OCI-LY7 (cell line): ENCODE results near the gene PDGFB. TPM values are rescaled to one million over a fixed set of nuclear protein-coding genes. Genes with fewer than 3 reads are reported as not detected.
A peak's percentile ranks its signal among the peaks of the same experiment; 100 is the strongest.

Experiments used
- BruUV-seq: library from RNA; stranded (reverse); fragments of 400-500 nt; replicated peaks from 2 replicates; lab custom pipeline; 2021; lab: Mats Ljungman, UMichigan
- CTCF ChIA-PET: fragments of 300-600 bp; sonication (Branson Sonifier 250); formaldehyde crosslinking; loops from one replicate; lab custom pipeline; 2022; ENCODE audit warnings: antibody characterized with exemption; ENCODE audit not compliant: unreplicated experiment; lab: Charles Lee
- POLR2A ChIA-PET: fragments of 300-600 bp; sonication (Branson Sonifier 250); formaldehyde crosslinking; loops from one replicate; lab custom pipeline; 2022; ENCODE audit warnings: antibody characterized with exemption; lab: Charles Lee
- DNase-seq: peaks from one replicate; pipeline ENCODE4 v3.0.0-alpha.2; 2015; ENCODE audit warnings: low spot score
- H2AFZ ChIP-seq: fragments of 200-600 bp; sonication (generic), shearing (Covaris generic); 2 replicates; pipeline ENCODE4 v1.6.1; 2014; ENCODE audit warnings: mild to moderate bottlenecking, antibody characterized with exemption, low read length, moderate library complexity
- H3K27ac ChIP-seq: fragments of 200-600 bp; sonication (generic); 2 replicates; pipeline ENCODE4 v1.5.1; 2014; ENCODE audit warnings: mixed run types, low read depth, mild to moderate bottlenecking, moderate library complexity, low read length, inconsistent platforms; ENCODE audit not compliant: poor library complexity, severe bottlenecking
- H3K36me3 ChIP-seq: fragments of 200-600 bp; sonication (generic); 2 replicates; pipeline ENCODE4 v1.6.1; 2014; ENCODE audit warnings: mild to moderate bottlenecking, antibody characterized with exemption, low read length, moderate library complexity, mixed read lengths; ENCODE audit not compliant: insufficient read depth
- H3K4me1 ChIP-seq: fragments of 200-600 bp; sonication (generic); 2 replicates; pipeline ENCODE4 v1.5.1; 2014; ENCODE audit warnings: mild to moderate bottlenecking, low read length; ENCODE audit not compliant: insufficient read depth, poor library complexity, severe bottlenecking
- H3K4me2 ChIP-seq: fragments of 200-600 bp; sonication (generic); 2 replicates; pipeline ENCODE4 v1.6.1; 2014; ENCODE audit warnings: mild to moderate bottlenecking, low read length
- H3K4me3 ChIP-seq: fragments of 200-600 bp; sonication (generic); 2 replicates; pipeline ENCODE4 v1.5.1; 2014; ENCODE audit warnings: mild to moderate bottlenecking, low read depth, low read length; ENCODE audit not compliant: poor library complexity, severe bottlenecking
- H3K79me2 ChIP-seq: fragments of 200-600 bp; sonication (generic); 2 replicates; pipeline ENCODE4 v1.6.1; 2016; ENCODE audit warnings: low read depth, mild to moderate bottlenecking, low read length, moderate library complexity, mixed read lengths; ENCODE audit not compliant: insufficient read depth
- H3K9me2 ChIP-seq: fragments of 200-600 bp; sonication (generic); 2 replicates; pipeline ENCODE4 v1.6.1; 2016; ENCODE audit warnings: mild to moderate bottlenecking, low read length, mixed read lengths; ENCODE audit not compliant: insufficient read depth
- H3K9me3 ChIP-seq: fragments of 200-600 bp; sonication (generic); 2 replicates; pipeline ENCODE4 v1.6.1; 2014; ENCODE audit warnings: mild to moderate bottlenecking, mixed run types, low read length, mixed read lengths
- H4K20me1 ChIP-seq: fragments of 200-600 bp; sonication (generic); 2 replicates; pipeline ENCODE4 v1.6.1; 2014; ENCODE audit warnings: mild to moderate bottlenecking, antibody characterized with exemption, low read length, moderate library complexity, mixed read lengths; ENCODE audit not compliant: insufficient read depth
- EZH2phosphoT487 ChIP-seq: fragments of 200-600 bp; sonication (generic); IDR thresholded peaks from 2 replicates; pipeline ENCODE4 v1.6.1; 2018; ENCODE audit warnings: low read depth, borderline replicate concordance, mild to moderate bottlenecking, mixed run types, antibody characterized with exemption, low read length, moderate library complexity, mixed read lengths
- intact Hi-C: fragments of 100-400 bp; cut with micrococcal nuclease; formaldehyde crosslinking; loops from one replicate; pipeline ENCODE4 v1.10.0; 2022; ENCODE audit not compliant: unreplicated experiment
- total RNA-seq, 2 experiments: library from RNA; depleted of rRNA in 1 of 2; stranded (reverse); fragments of >200 nt in 1 of 2; shearing (Covaris generic) in 1 of 2; gene quantifications; 2 replicates each; pipeline ENCODE4 v1.2.3, GENCODE V29; 2014 to 2022
- TF ChIP-seq, protein P1 (sequence below): fragments of 200-600 bp; sonication (generic); conservative IDR thresholded peaks from 2 replicates; pipeline ENCODE4 v1.5.1; 2014; ENCODE audit warnings: mild to moderate bottlenecking, antibody characterized with exemption, low read length, moderate library complexity, mixed read lengths

Gene PDGFB
- total RNA-seq, 2 experiments from 2014 or later, result 0.27 TPM; not detected in 1

DNA sequence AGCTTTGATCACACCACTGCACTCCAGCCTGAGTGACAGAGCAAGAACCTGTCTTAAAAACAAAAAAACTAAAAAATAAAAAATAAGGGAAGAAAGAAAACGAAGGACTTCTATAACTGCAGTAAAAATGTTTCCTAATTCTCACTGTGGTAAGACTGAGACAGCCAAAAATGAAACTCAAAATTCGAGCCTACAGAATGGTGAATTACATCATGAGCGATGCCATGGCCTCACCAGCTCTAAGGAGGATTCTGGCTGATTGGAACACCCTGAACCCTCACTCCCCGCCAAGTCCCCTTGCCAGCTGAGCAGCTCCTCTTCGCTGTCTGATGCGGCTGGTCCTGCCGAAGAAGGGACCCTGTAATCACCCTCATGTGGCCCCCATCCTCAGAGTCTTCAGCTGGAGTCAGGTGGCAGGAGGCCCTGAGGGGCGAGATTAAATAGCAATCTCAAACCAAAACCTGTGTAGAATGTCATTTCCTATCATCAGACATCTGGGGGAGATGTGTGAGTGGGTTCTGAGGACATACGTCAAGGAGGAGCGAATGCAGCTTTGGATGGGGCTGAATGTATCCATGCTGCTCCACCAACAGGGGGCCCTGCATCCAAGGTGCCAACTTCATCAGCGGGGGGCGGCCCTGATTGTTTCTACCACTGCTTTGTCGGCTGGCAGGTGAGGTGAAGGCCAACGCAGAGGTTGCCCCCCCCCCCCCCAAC, 29.2 kb downstream of the PDGFB start:
- H3K9me2 ChIP-seq, result no peaks in the 10 kb centered on the region
- DNase-seq, result peak; percentile 23
- no peaks in the 10 kb centered on the region for H3K36me3 ChIP-seq
- H3K79me2 ChIP-seq, result no peaks in the 10 kb centered on the region
- no peak overlapping the region for H2AFZ ChIP-seq
- BruUV-seq, result no TSS peak
- H3K9me3 ChIP-seq, result peaks cover 4% of the 10 kb centered on the region; the same call in 1 of the 2 replicates
- intact Hi-C loops, result no loop called here
- no peak overlapping the region for H3K27ac ChIP-seq
- no peaks in the 10 kb centered on the region for H3K4me1 ChIP-seq
- ChIA-PET POLR2A (interaction anchor here (0.6 kb wide), 1 partner anchor 196 kb away, joined by 3 read pairs; no protein-coding TSS in a partner anchor), CTCF (no interaction called here)
- H3K4me3 ChIP-seq, result no peak overlapping the region
- H4K20me1 ChIP-seq, result no peaks in the 10 kb centered on the region
- no peak overlapping the region for H3K4me2 ChIP-seq
- no peak for TF ChIP-seq EZH2phosphoT487
- TF ChIP-seq, protein P1, sequence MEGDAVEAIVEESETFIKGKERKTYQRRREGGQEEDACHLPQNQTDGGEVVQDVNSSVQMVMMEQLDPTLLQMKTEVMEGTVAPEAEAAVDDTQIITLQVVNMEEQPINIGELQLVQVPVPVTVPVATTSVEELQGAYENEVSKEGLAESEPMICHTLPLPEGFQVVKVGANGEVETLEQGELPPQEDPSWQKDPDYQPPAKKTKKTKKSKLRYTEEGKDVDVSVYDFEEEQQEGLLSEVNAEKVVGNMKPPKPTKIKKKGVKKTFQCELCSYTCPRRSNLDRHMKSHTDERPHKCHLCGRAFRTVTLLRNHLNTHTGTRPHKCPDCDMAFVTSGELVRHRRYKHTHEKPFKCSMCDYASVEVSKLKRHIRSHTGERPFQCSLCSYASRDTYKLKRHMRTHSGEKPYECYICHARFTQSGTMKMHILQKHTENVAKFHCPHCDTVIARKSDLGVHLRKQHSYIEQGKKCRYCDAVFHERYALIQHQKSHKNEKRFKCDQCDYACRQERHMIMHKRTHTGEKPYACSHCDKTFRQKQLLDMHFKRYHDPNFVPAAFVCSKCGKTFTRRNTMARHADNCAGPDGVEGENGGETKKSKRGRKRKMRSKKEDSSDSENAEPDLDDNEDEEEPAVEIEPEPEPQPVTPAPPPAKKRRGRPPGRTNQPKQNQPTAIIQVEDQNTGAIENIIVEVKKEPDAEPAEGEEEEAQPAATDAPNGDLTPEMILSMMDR, result peak; percentile 69

DNA sequence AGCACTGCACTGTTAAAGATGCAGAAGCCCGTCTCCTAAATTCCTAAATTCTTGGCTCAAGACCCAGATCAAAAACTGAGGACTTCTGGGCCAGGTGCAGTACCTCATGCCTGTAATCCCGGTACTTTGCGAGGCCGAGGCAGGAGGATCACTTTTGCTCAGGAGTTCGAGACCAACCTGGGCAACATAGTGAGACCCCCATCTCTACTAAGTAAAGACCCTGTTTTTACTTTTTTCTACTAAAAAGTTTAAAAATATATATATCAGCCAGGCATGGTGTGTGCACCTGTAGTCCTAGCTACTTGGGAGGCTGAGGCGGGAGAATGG, 29.7 kb downstream of the PDGFB start:
- H3K9me2 ChIP-seq, result no peaks in the 10 kb centered on the region
- no peak overlapping the region for H2AFZ ChIP-seq
- no peak for TF ChIP-seq EZH2phosphoT487
- TF ChIP-seq, protein P1, result no peak
- H3K27ac ChIP-seq, result no peak overlapping the region
- CTCF ChIA-PET, result no interaction called here
- no peak for DNase-seq
- BruUV-seq, result no TSS peak
- no peak overlapping the region for H3K4me3 ChIP-seq
- intact Hi-C loops, result no loop called here
- H3K4me1 ChIP-seq, result no peaks in the 10 kb centered on the region
- H3K79me2 ChIP-seq, result no peaks in the 10 kb centered on the region
- POLR2A ChIA-PET, result interaction anchor here (0.6 kb wide), 1 partner anchor 196 kb away, joined by 3 read pairs; no protein-coding TSS in a partner anchor
- no peak overlapping the region for H3K4me2 ChIP-seq
- H3K9me3 ChIP-seq, result peaks cover 4% of the 10 kb centered on the region; the same call in 1 of the 2 replicates
- no peaks in the 10 kb centered on the region for H4K20me1 ChIP-seq
- no peaks in the 10 kb centered on the region for H3K36me3 ChIP-seq

DNA sequence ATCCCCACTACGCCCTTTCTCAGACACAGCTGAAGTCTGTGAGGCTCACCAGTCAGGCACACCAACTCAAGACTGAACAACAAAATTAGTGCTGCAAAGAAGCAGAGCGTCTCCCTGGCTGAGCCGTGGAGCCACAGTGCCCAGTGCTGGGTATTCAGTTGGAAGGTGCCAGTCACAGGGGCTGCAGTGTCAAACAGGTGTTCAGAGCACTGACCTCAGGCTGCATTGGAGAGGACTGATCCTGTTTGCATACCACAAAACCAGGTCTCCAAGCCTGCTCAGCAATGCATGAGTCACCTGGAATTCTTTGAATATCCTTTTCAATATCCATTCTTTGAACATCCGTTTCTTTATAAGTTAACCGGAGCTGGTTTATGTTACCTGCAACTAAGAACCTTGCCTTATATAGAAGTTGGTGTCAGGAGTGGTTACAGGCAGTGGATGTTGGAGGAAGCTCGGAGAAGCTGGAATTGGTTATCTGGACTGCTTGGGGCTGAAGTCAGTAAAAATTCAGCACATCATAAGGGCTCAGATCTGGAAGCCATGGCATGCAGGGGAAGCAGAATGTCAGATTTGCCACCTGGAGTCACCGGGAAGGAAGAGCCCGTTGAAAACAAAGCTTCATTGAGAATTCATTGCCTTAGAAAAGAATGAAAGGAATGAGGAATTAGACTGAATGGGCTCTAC, 30.3 kb downstream of the PDGFB start:
- intact Hi-C loops, result no loop called here
- no peak for DNase-seq
- Histone ChIP-seq H3K4me1 (no peaks in the 10 kb centered on the region), H3K4me2 (no peak overlapping the region), H2AFZ (no peak overlapping the region), H3K36me3 (no peaks in the 10 kb centered on the region), H3K27ac (no peak overlapping the region), H3K9me3 (peaks cover 4% of the 10 kb centered on the region; the same call in 1 of the 2 replicates), H3K4me3 (no peak overlapping the region), H3K9me2 (no peaks in the 10 kb centered on the region), H3K79me2 (no peaks in the 10 kb centered on the region), H4K20me1 (no peaks in the 10 kb centered on the region)
- TF ChIP-seq, protein P1, result no peak
- no peak for TF ChIP-seq EZH2phosphoT487
- CTCF ChIA-PET, result no interaction called here
- POLR2A ChIA-PET, result no interaction called here
- no TSS peak for BruUV-seq
